NCI-H748 (cell line): ENCODE measurements around the gene CWF19L1.

ENCODE experiments used
- DNase-seq: peaks from one replicate; lab custom pipeline; 2025; ENCODE audit not compliant: unreplicated experiment; lab: John Stamatoyannopoulos, UW

The CWF19L1 gene

DNA sequence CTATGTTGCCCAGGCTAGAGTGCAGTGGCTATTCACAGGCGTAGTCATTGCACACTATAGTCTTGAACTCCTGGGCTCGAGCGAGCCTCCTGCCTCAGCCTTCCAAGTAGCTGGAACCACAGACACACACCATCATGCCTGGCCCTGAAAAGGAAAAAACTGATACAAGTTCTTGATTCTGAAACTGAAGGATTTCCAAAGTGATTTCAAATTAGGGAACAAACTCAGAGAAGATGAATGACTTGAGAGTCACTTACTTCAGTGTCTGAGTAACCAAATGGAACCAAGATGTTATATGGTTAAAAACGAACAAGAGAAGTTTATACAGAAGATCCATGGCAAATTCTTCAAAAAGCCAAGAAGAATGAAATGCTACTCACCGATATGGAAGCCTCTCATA is 14.4 kb downstream of the CWF19L1 start:
- DNase-seq: no peak

- no peak for DNase-seq
Observed at GRCh38 chr10:100248820-100249219, 18.6 kb downstream of the CWF19L1 start.

GRCh38 chr10:100245484-100246220 is 21.8 kb downstream of the CWF19L1 start:
- no peak for DNase-seq

GRCh38 chr10:100239851-100240250 is 27.6 kb downstream of the CWF19L1 start:
- DNase-seq: no peak

- DNase-seq: no peak
Observed at GRCh38 chr10:100238429-100238828, 29.0 kb downstream of the CWF19L1 start.

- DNase-seq: no peak
Observed at GRCh38 chr10:100232101-100232500, 35.3 kb downstream of the CWF19L1 start.

DNA sequence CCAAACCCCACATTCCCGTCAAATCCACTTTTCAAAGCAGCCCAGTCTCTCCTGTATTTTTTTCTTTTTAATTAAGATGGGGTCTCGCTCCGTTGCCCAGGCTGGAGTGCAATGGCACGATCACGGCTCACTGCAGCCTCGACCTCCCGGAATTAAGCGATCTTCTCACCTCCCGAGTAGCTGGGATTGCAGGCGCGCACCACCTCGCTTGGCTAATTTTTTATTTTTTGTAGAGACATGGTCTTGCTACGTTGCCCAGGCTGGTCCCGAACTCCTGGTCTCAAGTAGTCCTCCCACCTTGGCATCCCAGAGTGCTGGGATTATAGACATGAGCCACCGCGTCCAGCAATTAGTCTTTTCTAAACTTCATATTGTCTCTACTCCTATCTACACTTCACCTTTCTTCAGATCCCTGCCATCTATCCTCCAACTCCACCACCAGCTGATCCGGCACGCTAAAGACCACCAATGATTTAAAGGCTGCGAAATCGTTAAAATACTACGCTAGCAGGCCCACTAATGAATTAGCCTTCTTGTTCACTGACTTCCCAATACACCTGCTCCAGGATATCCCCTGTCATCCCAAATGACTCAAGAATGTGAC is 37.5 kb downstream of the CWF19L1 start:
- DNase-seq: no peak

GRCh38 chr10:100223879-100224278 is 43.6 kb downstream of the CWF19L1 start:
- DNase-seq: no peak

DNA sequence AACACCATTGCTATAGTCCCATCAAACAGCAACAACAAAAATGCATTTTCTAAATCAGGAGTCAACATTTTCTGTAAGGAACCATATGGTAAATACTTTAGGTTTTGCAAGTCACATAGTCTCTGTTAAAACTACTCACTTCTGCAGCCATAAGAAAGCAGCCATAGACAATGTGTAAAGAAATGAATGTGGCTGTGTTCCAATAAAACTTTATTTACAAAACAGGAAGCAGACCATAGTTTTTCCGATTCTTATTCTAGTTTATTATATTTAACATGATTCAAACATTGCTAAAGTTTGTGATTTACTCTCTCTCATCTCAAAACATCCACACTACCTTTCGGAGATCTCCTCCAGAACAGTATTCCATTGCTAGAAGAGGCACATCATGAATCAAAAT is 44.9 kb downstream of the CWF19L1 start:
- DNase-seq: no peak

DNA sequence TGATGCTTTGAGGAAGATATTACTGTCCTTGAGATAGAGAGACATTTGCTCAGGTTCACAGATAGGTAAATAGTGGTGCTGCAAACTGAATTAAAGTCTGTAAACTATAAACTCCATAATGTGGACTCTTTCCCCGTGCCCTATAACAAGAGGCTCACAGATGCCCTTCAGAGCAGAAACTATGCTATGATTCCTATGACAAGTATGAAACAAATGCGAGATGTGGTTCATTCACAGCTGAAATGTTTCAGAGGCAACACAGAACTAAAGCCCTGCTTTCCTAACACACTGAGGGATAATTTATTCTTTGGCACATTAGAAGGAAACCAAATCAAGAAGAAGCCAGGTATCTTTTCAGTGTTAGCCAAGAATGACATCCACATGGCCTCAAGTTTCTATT is 51.4 kb downstream of the CWF19L1 start:
- DNase-seq: no peak

DNA sequence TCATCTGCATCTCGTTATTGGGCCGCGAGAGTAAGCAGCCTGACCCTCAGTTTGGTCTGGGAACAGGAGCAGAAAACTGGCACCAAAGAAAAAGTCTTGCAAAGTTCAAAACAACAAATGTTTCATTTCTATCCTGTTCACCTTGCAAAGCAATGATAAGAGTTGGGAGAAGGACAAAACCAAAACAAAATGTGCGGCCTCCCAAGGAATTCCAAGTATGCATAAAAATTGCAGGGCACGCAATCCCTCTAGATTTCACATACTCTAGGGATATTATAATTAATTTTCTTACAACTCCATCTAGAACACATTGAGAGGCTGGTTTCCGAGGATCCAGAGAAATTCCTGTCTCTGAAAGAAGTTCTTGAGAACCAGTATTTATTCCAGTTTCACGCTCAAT is 58.1 kb downstream of the CWF19L1 start:
- DNase-seq: no peak

- DNase-seq: no peak
Observed at GRCh38 chr10:100208276-100208675, 59.2 kb downstream of the CWF19L1 start.

GRCh38 chr10:100204370-100204769 is 63.1 kb downstream of the CWF19L1 start:
- DNase-seq: no peak

DNA sequence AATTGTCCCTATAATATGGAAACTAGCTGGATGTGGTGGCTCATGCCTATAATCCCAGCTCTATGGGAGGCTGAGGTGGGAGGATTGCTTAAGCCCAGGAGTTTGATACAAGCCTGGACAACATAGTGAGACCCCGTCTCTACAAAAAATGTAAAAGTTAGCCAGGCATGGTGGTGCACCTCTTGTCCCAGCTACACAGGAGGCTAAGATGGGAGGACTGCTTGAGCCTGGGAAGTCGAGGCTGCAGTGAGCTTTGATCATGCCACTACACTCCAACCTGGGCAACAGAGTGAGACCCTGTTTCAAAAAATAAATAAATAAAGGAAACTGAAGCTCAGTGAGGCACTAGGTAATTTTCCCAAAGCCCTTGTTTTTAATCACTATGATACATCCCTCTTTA is 65.9 kb downstream of the CWF19L1 start:
- DNase-seq: no peak

GRCh38 chr10:100194711-100195110 is 72.7 kb downstream of the CWF19L1 start:
- DNase-seq: no peak

- DNase-seq: no peak
Observed at GRCh38 chr10:100192350-100192749, 75.1 kb downstream of the CWF19L1 start.

- peak; percentile 7 for DNase-seq
Observed at GRCh38 chr10:100186253-100187212, 80.9 kb downstream of the CWF19L1 start.

- peak; percentile 91 for DNase-seq
Observed at GRCh38 chr10:100185364-100186252, 81.8 kb downstream of the CWF19L1 start, which contains the start of gene ERLIN1. TSS of gene ERLIN1 (minus strand) at chr10:100186029. CDS start at chr10:100185626, 403 bp downstream.

GRCh38 chr10:100184840-100185239 is 82.6 kb downstream of the CWF19L1 start:
- DNase-seq: peak; percentile 29

- DNase-seq: no peak
Observed at GRCh38 chr10:100184426-100184825, 83.0 kb downstream of the CWF19L1 start.

DNA sequence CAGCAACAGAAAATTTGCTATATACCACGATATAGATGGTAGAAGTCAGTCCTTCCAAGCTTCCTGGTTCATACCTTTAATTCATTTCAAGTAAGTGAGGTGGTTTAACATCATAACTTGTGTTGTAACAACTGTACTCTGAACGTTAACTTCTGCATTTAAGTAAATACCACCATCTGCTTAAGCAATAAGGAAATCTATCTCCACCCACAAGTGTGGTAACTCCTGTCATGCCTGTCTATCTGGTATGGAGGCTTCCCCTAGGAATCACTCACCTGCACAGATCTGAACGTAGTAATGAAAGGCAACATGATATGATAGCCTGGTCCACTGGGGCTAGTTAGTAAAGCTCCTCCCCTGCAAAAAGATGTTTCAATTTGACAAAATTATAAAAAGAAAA is 84.0 kb downstream of the CWF19L1 start:
- no peak for DNase-seq
